GM21360 (cell line): ENCODE data around the gene FAT4.
A peak's percentile ranks its signal among the peaks of the same experiment; 100 is the strongest.

Source experiments
- ATAC-seq: cut with Tn5 transposase; IDR thresholded peaks from one replicate; pipeline ENCODE4 v1.9.1; 2021; ENCODE audit warnings: mild to moderate bottlenecking, moderate library complexity; ENCODE audit not compliant: unreplicated experiment

Gene FAT4, protein sequence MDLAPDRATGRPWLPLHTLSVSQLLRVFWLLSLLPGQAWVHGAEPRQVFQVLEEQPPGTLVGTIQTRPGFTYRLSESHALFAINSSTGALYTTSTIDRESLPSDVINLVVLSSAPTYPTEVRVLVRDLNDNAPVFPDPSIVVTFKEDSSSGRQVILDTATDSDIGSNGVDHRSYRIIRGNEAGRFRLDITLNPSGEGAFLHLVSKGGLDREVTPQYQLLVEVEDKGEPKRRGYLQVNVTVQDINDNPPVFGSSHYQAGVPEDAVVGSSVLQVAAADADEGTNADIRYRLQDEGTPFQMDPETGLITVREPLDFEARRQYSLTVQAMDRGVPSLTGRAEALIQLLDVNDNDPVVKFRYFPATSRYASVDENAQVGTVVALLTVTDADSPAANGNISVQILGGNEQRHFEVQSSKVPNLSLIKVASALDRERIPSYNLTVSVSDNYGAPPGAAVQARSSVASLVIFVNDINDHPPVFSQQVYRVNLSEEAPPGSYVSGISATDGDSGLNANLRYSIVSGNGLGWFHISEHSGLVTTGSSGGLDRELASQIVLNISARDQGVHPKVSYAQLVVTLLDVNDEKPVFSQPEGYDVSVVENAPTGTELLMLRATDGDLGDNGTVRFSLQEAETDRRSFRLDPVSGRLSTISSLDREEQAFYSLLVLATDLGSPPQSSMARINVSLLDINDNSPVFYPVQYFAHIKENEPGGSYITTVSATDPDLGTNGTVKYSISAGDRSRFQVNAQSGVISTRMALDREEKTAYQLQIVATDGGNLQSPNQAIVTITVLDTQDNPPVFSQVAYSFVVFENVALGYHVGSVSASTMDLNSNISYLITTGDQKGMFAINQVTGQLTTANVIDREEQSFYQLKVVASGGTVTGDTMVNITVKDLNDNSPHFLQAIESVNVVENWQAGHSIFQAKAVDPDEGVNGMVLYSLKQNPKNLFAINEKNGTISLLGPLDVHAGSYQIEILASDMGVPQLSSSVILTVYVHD (N-terminal part only)

DNA sequence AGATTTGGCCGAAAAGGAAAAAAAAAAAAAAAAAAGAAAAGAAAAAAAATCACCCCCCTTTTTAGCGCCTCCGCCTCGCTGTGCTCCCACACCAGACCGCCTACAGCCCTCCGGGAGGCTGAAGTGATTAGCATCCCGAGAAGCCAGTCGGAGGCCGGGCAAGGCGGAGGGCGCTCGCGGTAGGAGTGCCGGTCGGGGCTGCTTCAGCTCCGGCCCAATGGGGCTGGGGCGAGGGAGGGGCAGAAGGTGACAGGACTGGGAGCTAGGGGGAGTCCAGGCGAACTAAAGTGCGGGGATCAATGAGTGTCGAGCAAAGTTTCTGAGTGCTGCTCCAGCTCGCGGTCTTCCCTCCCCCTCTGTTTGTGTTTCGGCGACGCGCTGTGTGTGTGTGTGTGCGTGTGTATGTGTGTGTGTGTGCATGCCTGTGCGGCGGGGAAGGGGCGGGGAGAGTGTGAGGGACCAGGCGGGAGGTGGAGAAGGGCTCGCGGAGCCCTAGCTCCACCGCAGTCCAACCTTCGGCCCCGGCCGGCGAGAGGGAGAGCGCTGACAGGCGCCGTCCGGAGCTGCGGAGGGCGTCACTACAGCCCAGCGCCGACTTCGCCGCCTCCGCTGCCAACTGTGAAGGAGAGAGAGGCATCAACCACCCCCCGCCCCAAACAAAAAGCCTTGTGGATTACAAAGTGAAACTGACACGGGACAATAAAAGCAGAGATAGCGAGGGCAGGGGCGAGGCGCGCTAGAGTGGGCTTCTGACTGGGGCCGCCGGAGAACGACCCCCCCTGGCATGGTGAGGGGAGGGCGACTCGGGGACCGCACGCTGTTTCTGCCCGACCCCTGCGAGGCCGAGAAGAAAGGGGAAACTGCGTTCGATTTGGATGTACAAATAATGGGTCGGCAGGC lies at the start of gene FAT4:
Gene FAT4 (plus strand): TSS at position 280 of the 900 bp plus-strand sequence. CDS start 1,457 bp downstream, outside the sequence.
- ATAC-seq, result peak; percentile 81

DNA sequence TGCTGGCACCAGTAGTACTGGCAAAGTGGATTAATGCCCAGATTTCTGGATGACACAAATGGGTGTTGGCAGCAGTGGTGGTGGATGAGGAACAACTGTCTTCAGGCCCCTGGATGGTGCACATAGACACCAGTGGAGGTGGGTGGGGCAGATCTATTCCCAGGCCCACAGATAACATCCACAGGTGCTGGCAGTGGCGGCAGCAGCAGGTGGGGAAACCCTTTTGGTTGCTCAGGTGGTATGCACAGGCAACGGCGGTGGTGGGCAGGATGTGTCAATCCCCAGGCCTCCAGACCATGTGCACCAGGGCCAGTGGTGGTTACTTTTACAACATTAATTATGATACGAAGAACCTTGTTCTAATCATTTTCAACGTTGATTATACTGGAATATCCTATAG lies 48.9 kb upstream of the FAT4 start:
- no peak for ATAC-seq

DNA sequence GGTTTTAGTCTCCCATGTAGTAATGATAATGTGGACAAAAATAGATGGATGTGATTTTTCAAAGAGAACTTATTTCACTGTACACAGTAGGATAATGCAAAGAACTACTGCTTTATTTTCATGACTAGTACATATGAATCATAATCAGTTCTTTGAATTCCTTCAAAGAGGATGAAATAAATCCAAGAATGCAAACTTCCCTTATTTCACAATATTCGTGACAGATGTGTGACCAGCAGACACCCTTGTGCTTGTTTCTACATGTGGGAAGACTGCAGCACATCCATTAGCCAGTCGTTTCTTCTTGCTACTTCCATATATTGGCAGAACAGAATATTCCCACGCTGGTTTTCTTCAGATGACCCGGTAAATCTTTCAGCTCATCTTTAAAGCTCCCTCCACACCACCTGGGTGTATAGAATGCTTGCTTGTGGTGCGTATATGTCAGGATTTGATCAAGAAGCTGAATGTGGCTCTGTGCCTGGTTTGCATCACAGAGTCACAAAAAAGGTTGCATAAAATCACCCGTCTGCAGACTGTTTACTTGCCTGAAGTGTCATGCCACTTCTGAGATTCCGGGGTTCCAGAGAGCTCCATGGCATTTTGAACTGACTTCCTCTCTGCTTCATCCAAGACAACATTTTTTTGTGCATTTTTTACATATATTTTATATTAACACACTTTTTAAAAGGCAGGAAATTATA lies 47.7 kb upstream of the FAT4 start:
- ATAC-seq, result no peak

DNA sequence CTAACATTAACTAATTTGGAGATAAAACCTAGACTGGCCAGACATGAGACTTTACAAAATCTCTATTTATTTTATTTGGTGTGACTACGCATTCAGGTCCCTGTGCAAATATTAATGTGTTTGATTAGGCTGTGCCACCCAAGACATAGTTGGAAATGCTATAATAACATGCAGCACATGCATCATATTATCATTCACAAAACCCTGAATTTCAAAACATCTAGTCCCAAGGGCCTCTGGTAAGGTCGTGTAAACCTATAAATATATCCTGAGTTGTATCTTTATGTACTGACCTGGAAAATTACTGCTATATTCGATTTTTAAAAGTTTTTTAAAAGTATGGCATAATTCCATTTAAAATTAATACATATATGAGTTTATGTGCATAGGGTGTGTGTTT lies 47.1 kb upstream of the FAT4 start:
- ATAC-seq, result no peak

DNA sequence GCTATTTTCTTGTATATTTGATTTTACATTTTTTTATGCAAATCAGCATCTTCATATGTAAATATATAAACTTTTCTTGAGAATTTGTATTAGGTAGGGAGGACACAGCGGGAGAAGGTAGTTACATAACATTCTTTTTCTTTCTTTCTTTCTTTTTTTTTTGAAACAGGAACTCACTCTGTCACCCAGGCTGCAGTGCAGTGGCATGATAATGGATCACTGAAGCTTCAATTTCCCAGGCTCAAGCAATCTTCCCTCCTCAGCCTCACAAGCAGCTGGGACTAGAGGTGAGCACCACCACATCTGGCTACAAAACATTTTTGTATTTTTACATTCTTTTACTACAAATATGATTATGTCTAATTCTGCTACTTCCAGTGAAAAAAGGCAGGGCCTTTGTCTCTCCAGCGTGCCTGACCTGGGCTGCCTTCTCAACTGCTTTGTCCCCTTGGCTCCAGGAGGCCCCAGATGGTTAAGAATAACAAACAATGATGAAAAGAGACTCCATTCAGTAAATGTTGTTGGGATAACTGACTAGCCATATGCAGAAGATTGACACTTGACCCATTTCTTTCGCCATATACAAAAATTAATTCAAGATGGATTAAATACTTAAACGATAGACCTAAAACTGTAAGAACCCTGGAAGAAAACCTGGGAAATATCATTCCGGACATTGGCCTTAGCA lies 46.5 kb upstream of the FAT4 start:
- ATAC-seq, result no peak

DNA sequence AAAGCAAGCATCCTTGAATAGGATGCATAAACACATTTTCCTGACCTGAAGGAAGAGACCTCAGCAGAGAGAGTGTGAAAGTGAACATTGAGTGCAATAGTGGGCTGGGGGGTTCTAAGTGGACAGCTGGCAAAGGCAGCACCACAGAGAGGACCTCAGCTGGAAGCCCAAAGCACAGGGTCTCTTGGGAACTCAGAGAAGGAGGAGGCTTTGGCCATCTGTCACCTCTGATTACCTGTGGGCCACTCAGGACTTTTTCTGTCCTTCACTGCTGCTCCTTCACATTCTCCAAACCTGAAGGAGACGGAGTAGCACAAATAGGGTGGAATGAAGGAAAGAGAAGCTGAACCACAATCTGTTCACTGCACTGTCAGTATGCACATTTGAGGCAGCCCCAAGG lies 37.9 kb upstream of the FAT4 start:
- ATAC-seq, result no peak

DNA sequence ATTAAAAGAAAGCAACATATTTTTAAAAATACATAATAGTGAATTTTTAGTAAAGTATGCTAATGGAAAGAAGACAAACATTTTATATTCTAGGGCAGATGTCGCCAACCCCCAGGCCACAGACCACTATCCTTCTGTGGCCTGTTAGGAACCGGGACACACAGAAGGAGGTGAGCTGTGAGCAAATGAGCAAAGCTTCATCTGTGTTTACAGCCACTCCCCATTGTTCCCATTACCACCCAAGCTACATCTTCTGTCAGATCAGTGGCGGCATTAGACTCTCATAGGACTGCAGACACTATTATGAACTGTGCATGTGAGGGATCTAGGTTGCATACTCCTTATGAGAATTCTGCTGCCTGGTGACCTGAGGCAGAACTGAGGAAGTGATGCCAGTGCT lies 37.0 kb upstream of the FAT4 start:
- no peak for ATAC-seq

DNA sequence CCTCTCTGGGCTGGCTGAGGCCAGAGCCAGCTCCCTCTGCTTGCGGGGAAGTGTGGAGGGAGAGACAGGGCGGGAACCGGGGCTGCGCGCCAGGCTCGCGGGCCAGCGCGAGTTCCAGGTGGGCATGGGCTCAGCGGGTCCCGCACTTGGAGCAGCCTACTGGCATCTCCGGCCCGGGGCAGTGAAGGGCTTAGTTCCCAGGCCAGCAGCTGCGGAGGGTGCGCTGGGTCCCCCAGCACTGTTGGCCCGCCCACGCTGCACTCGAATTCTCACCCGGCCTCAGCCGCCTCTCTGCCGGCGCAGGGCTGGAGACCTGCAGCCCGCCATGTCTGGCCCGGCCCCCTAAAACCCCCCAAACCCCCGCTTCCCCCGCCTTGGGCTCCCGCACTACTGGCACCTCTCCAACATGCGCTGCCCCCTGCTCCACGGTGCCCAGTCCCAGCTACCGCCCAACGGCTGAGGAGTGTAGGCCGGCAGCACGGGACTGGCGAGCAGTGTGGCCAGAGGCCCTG lies 33.8 kb upstream of the FAT4 start:
- no peak for ATAC-seq

DNA sequence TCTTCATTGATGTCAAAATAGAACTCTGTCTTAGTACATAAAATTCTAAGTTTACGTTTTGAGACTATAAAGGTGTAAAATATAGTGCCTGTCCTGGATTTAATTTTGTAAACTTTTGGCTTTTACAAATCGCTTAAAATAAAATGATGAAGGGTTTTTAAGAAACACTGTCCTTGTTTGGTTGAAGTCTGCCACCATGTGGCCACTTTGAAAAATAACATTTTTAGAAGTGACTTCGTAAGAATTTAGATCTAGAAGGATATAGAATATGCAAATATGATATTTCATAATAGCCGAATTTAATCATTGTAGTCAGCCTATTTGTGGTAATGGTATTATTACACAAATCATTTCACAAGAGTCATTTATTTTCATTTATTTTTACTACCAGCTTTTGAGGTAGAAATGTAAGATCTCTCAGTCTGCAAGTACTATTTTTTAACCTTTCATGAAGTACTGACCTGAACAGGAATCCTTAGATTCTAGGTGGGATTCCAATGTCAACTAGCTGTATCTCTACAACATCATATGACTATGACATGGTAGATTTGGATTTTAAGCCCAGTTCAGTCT lies 31.0 kb upstream of the FAT4 start:
- no peak for ATAC-seq

DNA sequence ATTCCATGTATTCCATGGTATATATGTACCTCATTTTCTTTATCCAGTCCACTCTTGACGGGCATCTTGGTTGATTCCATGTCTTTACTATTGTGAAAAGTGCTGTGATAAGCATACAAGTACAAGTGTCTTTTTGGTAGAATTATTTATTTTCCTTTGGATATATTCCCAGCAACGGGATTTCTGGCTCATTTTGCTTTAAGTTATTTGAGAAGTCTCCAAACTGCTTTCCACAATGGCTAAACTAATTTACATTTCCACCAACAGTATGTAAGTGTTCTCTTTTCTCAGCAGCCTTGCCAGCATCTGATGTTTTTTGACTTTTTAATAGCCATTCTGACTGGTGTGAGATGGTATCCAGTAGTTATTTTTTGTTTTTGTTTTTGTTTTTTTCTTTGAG lies 17.6 kb upstream of the FAT4 start:
- no peak for ATAC-seq

DNA sequence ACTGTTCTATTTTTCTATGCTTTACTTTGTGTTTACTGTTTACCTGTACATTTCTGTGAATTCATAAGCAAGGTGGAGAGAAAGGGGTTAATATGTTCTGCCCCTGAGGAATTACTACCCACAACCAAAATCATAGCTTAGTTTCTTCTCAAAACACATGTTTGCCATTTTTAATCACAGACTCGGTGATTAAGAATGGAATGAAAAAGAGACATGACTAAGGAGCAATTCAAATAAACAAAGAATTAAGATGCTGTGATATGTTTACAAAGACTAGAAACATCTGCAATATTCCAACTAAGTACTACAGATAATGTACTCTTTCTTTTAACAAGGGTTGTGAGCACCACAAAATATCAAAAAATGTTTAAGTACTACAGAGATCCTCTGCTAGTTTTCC lies 11.7 kb upstream of the FAT4 start:
- no peak for ATAC-seq

DNA sequence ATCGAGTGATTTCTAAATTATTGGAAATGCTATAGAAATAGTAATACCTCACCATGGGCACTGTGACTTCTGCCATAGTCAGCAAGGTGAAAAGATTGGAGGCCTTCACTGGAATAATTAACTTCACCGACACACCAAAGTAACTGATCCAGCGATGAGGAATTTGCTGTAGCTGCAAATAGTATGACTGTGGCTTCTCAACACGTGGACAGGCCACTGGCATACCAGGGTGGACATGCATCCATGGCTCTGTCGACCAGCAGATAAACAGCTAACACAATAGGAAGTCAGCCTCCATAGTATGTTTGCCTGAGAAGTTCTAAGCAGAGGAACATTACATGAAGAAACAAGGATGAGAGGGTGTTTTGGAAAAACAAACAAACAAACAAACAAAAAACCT lies 10.9 kb upstream of the FAT4 start:
- ATAC-seq, result no peak

DNA sequence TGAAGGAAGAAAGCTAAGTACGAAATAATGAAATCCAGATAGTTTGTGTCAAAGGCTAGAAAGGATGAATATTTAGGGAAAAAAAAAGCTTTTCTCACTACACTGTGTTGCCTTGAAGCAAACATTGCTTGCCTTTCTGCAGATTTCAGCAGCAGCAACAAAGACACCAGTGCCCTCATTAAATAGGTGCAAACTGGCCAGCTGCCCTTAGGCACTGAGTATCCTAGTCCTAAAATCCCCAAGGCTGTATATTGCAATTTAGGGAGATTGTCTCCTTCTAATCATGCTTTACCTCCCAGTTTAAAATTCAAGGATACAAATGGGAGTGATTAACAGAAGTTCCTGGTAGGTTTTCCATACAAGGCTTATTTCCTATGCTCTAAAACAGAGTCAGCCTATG lies 8.6 kb upstream of the FAT4 start:
- ATAC-seq, result no peak

DNA sequence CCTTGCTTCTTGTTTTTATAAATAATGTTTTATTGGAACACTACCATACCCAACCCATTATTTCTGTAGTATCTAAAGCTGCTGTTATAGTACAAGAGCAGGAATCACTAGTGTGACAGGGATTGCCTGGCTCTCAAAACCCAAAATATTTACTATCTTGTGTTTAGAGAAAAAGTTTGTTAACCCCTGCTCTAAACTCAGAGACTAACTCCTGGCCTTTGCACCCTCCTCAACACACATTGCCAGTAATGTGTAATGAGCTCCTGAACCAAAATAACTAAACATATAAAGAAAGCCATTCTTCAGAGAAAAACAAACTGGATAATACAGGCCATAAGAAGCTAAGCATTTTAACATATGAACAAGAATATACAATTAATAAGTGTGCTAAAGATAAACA lies 8.2 kb upstream of the FAT4 start:
- no peak for ATAC-seq

DNA sequence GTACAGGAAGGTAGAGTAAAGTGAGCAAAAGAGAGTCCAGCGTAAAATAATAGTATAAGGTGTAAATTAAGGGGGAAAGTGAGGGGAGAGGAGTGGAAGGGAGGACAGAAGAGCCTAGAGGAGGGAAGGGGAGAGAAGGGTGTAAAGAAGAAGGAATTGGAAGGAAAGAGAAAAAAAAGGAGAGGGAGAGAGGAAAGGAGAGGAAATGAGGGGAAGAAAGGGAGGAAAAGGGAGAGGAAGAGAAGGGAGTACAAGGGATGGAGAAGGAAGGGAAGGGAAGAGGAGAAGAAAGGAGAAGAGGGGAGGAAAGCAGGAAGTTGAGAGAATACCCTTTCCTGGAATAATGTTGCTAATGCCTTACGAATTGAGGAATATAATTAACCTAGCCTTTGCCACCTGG lies 3.3 kb upstream of the FAT4 start:
- ATAC-seq, result no peak

DNA sequence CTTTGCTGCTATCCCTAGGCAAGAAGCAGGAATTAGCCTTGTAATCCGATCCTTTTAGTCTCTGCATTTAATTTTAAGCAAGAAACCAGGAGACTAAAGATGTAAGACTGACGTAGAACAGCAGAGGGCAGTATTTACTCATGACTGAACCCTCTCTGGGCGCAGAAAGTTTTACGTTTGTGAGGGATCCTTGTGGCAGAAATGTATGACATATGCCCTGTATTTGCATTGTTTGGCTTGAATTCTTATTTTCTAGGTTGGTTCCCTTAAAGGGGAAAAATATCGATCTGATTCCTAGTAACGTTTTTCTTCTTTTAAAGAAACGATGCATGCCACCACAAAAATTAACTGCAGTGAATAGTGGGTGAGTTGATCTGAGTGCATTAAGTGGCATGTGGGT lies 1.3 kb upstream of the FAT4 start:
- ATAC-seq, result peak; percentile 49

DNA sequence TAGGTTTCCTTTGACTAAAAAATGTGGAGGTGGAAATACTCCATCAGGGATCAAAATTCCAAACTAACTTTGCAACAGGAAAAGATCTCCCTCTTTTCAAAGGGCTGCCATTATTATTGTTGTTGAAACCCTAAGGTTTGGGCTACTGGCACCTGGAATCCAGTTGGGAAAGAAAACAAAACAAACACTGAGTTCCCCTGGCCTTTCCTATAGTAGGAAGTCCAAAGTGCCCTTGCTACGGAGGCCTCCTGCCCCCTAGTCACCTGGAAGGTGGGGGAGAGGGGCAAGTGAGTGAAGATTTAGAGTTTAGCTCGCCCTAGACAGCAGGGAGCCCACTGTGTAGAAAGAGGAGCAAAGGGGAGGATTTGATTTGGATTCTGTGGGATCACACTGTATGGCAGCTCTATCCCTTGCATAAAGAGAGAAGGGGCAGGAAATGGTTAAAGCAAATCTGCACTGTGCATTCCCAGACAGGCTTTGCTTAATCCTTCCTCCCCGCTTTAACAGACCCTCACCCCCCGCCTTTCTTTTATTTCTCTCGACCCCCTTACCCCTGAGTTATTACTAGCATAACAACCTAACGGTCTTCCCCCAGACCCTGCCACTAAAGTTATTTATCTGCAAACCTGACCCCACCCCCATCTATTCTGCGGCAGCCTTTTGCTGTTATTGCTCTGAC lies 627 bp upstream of the FAT4 start:
- no peak for ATAC-seq

DNA sequence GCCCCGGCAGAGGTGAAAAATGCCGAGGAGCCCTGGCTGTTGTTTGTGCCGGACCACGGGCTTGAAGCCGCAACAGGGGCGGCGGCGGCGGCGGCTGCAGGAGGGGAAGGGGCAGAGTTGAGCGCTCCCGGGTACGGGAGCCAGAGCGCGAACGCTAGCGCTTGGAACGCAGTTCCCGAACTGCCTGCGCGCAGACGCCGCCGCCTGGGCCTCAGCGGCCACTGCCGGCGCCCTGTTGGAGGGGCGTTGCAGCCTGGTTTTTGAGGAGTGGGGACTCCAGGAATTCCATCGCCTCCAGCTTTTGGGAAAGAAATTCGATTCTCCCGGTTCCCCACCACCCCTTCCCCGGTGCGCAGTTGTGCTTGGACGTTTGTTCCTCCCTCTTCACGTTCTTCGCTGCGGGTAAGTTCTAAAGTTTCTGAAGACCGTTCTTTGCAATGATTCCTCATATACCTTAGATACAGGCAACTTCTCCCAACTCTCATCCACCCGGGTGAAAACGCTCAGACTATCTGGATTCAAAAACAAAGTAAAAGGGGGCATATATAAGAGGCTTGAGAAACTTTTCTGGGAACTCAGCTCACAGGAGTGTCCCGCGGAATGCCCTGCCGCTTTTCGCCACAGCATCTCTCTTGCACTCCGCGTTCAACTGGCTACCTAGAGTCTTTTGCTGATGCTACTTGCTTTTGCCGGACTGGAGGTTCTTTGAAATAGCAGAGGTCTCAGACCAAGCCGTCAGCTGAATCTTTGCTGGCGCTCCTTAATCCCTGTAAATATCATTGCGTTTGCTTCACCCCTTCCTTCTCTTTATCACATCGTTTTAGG lies 1.0 kb downstream of the FAT4 start:
- ATAC-seq, result no peak
